ENCODE measurements around the gene MRPL53. TPM values are rescaled to one million over a fixed set of nuclear protein-coding genes. Genes with fewer than 3 reads are reported as not detected.
"Not testable (repeated sequence)": the region's sequence is repeated elsewhere in the genome, so short reads cannot be mapped to it uniquely, and the experiment has no call there.

Gene MRPL53
- total RNA-seq, 3 donors from 2014 or later, result 17.9 to 49.0 (median 48.2) TPM

- H3K27ac ChIP-seq, result no peak overlapping the region
- TF ChIP-seq CTCF (IDR thresholded peaks at IDR 0.05), result no peak
- no peak for TF ChIP-seq POLR2A (IDR thresholded peaks at IDR 0.05)
- no peak for TF ChIP-seq POLR2AphosphoS5 (IDR thresholded peaks at IDR 0.05)
- H3K27me3 ChIP-seq, result no peaks in the 10 kb centered on the region
- intact Hi-C loops (cut with DNase I; ENCODE audit: low total_unique reads), result no loop called here
- H3K4me1 ChIP-seq, result peaks cover 4 to 5% of the 10 kb centered on the region in 2 donors
- no peaks in the 10 kb centered on the region for H3K36me3 ChIP-seq
- no peak for DNase-seq (ENCODE audit: low spot score in 2 of 2)
- no peak overlapping the region for H3K4me3 ChIP-seq
- no peaks in the 10 kb centered on the region for H3K9me3 ChIP-seq
Observed at GRCh38 chr2:74474481-74474880, 2.0 kb upstream of the MRPL53 start.

- H3K27ac ChIP-seq, result peak overlapping the region; percentile 82 to 96
- intact Hi-C loops (cut with DNase I; ENCODE audit: low total_unique reads), result no loop called here
- H3K4me1 ChIP-seq, result peaks cover 4 to 5% of the 10 kb centered on the region in 2 donors
- H3K4me3 ChIP-seq, result peak overlapping the region; percentile 67 to 96 (median 77)
- H3K9me3 ChIP-seq, result no peaks in the 10 kb centered on the region
- no peak for DNase-seq (ENCODE audit: low spot score in 2 of 2)
- no peaks in the 10 kb centered on the region for H3K36me3 ChIP-seq
- H3K27me3 ChIP-seq, result no peaks in the 10 kb centered on the region
- TF ChIP-seq CTCF (IDR thresholded peaks at IDR 0.05) (no peak), POLR2AphosphoS5 (IDR thresholded peaks at IDR 0.05) (no peak), POLR2A (IDR thresholded peaks at IDR 0.05) (no peak)
Observed at GRCh38 chr2:74472945-74473258, 422 bp upstream of the MRPL53 start.

- Histone ChIP-seq H3K9me3 (no peaks in the 10 kb centered on the region), H3K4me1 (peaks cover 4 to 5% of the 10 kb centered on the region in 2 donors), H3K27me3 (no peaks in the 10 kb centered on the region), H3K27ac (peak overlapping the region; percentile 82 to 96), H3K4me3 (peak overlapping the region; percentile 67 to 96 (median 77)), H3K36me3 (no peaks in the 10 kb centered on the region)
- DNase-seq (ENCODE audit: low spot score in 2 of 2), result no peak
- intact Hi-C loops (cut with DNase I; ENCODE audit: low total_unique reads), result no loop called here
- TF ChIP-seq POLR2A (IDR thresholded peaks at IDR 0.05) (no peak), POLR2AphosphoS5 (IDR thresholded peaks at IDR 0.05) (no peak), CTCF (IDR thresholded peaks at IDR 0.05) (no peak)
Observed at GRCh38 chr2:74471332-74472065, 981 bp downstream of the MRPL53 start.

GRCh38 chr2:74470742-74471141 lies 1.7 kb downstream of the MRPL53 start:
- intact Hi-C loops (cut with DNase I; ENCODE audit: low total_unique reads); DNase-seq (ENCODE audit: low spot score in 2 of 2); H3K4me3 ChIP-seq; H3K4me1 ChIP-seq; H3K36me3 ChIP-seq; H3K27me3 ChIP-seq; H3K9me3 ChIP-seq; H3K27ac ChIP-seq: not testable (repeated sequence)

- Histone ChIP-seq H3K36me3 (no peaks in the 10 kb centered on the region), H3K27me3 (no peaks in the 10 kb centered on the region), H3K9me3 (no peaks in the 10 kb centered on the region), H3K4me3 (peak overlapping the region; percentile 85 to 95 (median 88)), H3K27ac (peak overlapping the region; percentile 77 to 85), H3K4me1 (peaks cover 4 to 8% of the 10 kb centered on the region in 2 donors)
- TF ChIP-seq CTCF (IDR thresholded peaks at IDR 0.05) (no peak), POLR2A (IDR thresholded peaks at IDR 0.05) (no peak), POLR2AphosphoS5 (IDR thresholded peaks at IDR 0.05) (no peak)
- intact Hi-C loops (cut with DNase I; ENCODE audit: low total_unique reads), result no loop called here
- no peak for DNase-seq (ENCODE audit: low spot score in 2 of 2)
Observed at GRCh38 chr2:74464406-74464805, 8.1 kb downstream of the MRPL53 start.
